GM12891 (cell line): ENCODE results near the gene KRTAP8-1.

Source experiments
- POLR2A ChIP-seq: IDR thresholded peaks from 2 replicates; pipeline ENCODE4 v1.6.1; 2011; ENCODE audit warnings: low read depth, low read length, control low read depth
- POLR2AphosphoS5 ChIP-seq: IDR thresholded peaks from 2 replicates; pipeline ENCODE4 v1.6.1; 2011; ENCODE audit warnings: low read depth, low read length, control low read depth
- POU2F2 ChIP-seq: IDR thresholded peaks from 2 replicates; pipeline ENCODE4 v1.6.1; 2011; ENCODE audit warnings: low read depth, mild to moderate bottlenecking, control low read depth, low read length, moderate library complexity
- TAF1 ChIP-seq: IDR thresholded peaks from 2 replicates; pipeline ENCODE4 v1.6.1; 2011; ENCODE audit warnings: low read depth, low read length, control low read depth

- TF ChIP-seq POLR2A (no peak), POLR2AphosphoS5 (no peak), TAF1 (no peak), POU2F2 (no peak)
Measured at GRCh38 chr21:30838536-30838935, 25.5 kb upstream of the KRTAP8-1 start.
